HG03060 (cell line): ENCODE data around the gene PPIF.
"Not testable (repeated sequence)": the region's sequence is repeated elsewhere in the genome, so short reads cannot be mapped to it uniquely, and the experiment has no call there.

Experiments used
- ATAC-seq: cut with Tn5 transposase; IDR thresholded peaks from one replicate; pipeline ENCODE4 v1.9.1; 2021; ENCODE audit warnings: low read depth, moderate number of reproducible peaks; ENCODE audit not compliant: unreplicated experiment

PPIF gene

DNA sequence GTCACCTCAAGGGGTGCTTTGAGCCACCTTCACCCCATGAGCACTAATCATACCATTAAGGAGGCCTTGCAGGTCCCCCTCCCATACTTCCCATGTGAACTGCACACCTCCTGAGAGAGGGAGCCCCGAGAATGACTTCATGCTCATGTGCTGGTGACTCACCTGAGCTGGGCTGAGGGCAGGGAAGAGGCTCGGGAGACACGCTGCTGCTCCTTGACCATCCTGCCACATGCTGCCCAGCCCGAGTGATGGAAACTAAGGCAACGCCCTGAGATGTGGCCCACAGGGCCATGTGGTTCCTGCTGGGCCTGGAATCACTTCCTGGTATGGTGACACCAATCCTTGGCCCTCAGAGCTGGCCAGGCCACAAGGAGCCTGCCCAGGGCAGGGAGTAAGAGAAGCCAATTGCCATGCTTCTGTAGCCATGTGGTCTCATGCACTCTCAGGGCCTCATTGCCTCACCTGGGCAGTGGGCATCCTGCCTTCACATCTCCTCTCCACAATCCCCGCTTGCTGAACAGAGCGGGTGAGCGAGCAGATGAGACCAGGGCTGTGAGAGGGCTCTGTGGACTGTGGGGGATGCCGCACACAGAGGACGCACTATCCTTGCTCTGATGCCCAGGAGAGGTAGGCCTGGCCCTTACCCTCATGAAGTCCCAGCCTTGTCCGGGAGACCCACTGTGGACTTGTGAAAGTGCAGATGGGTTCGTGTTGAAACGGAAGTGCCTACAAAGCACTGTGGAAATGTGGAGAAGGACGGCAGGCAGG is 18.3 kb upstream of the PPIF start:
- ATAC-seq, result no peak

DNA sequence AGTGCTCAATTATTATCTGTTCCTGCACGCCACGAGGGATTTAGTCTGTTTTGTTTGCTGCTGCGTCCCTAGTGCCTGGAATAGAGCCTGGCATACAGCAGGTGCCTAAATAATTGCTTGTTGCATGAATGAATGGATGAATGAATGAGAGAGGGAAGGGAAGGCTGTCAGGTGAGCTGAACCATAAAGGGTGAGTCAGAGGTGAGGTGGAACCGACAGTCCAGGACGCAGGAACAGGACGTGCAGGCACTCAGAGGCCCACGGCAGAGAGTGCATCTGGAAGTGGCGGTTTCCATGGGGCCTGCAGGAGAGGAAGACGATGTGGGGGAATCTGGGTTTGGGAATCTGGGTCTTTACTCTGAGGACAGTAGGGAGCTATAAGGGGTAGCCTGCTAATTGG is 17.7 kb upstream of the PPIF start:
- ATAC-seq, result no peak

DNA sequence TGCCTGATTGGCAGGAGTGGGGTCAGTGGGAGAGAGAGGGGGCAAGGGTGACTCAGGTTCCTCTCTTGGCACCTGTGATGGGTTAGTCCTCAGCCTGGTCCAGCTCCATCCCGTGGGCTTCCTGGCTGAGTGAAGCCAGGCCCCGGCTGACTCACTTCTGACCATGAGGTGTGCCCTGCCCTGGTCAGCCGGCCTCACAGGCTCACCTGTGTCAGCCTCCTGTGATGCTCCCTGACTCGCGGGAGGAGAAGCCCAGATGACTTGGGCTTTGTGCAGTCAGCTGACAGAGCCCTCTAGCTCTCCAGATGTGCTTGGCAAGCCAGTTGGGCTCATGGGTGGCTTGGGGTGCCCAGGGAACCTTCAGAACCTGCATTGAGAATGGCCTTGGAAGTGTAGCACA is 16.0 kb upstream of the PPIF start:
- ATAC-seq, result no peak

DNA sequence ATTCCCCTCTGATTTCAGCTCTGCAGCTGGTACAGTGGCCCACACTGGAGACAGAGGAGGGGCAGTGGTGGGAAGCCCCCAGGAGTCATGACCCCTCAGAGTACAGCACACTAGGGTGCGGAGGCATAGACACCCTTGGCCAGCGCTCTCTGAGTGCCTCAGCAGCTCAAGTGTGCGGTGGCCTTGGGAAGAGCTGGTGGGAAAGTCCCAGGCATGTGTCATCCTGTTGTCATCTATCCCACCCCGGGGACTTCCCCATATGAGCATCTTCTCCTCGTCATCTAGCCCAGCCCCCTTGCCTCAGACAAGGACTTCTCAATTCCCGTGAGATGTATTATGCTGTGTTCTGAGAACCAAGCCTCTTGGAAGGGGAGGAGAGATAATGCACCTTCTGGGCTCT is 15.6 kb upstream of the PPIF start:
- ATAC-seq, result peak; percentile 69

DNA sequence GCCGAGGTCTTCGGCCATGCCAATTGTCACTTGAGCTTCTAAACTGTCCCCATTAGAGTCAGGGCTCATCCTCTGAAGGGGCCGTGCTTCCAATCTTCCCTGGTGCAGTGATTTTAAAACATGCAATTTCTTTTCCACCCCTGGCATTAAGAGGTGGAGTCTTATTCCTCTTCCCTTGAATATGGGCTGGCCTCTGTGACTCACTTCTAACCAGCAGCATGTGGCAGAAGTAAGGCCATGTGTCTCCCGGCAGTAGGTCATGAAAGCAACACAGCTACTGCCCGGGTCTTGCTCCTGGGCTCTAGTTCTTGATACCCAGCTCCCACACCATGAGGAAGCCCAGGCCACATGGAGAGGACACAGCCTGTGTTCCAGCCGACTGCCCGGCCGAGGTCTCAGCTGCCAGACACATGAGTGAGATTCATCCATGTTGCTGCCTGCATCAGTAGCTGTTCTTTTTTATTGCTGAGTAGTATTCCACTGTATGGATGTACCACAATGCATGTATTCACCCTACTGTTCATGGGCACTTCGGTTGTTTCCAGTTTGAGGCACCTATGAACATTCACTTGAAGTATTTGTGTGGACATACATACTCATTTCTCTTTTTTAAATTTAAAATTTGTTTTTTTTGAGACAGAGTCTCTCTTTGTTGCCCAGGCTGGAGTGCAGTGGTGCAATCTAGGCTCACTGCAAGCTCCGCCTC is 14.5 kb upstream of the PPIF start:
- ATAC-seq, result not testable (repeated sequence)

DNA sequence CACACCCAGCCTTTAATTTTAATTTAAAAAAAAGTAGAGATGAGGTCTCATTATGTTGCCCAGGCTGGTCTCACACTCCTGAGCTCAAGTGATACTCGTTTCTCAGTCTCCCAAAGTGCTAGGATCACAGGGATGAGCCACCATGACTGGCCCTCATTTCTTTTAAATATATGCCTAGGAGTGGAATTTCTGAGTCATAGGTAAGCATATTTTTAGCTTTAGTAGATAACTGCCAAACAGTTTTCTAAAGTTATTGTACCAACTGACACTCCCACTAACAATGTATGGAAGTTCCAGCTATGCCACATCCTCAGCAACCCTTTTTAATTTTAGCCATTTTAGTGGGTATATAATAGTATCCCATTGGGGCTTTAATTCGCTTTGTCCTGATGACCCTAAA is 13.8 kb upstream of the PPIF start:
- ATAC-seq, result no peak

DNA sequence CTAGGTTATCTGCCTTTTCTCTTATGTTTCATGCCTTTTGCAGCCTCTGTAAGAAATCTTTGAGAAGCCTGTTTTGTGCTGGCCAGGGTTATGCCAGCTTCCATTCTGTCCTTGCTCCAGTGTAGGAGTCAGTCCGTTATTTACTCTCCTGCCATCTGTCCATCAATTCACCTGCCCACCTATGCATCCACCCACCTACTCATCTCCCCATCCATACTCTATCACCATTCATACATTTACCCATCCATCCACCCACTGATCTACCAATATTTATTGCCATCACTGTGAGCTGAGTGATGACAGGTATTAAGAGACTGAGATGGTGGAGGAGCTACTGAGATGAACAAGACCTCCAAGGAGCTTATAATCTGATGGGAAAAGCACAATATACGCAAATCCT is 12.7 kb upstream of the PPIF start:
- ATAC-seq, result no peak

DNA sequence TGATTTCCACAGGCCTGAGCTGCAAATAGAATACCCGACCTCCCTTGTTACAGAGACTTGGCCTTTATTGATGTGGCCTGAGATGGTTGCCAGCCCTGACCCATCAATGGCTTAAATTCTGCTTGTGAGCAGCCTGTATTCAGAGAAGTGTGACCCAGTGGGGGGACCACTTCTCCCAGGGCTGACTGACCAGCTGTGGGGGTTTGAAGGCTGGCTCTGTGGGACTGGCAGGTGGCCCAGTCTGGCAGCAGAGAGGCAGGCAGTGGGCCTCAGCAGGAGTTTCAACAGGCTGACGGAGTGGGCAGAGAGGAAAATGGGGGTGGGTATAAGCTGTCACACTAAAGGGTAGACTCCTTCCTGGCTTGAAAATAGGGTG is 12.2 kb upstream of the PPIF start:
- no peak for ATAC-seq

DNA sequence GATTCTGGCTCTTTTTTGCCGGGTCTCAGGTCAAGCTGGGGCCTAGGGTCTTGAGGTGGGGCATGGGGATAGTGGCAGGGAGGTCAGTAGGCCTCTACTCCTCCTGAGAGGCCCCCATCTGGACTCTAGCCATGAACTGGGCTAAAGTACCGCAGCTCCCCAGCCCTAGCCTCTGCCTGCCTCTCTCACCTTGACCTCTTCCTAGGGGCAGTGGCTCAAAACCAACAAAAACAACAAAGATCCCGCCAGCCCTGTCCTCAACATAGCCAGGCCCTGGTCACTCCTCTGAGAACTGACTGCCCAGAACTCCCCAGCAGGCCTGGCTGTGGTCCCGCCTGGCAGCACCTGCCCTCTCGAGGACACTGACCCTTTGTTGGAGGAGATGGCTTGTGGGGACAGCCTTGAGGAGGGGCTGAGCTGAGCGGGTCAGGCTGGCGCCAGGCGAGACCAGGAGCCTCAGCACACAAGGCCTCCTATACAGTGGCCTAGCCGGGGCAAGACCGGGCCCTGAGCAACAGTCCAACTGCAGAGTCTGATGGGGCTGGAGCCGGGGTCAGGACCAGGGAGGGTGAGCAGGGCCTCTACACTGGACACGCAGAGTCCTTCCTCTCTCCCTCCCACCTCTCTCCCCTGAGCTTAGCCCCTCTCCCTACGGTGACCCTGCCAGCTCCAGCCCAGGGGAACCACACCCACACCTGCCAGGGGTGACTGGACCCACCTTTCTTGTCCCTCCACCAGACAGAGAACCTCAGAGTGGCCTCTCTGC is 11.6 kb upstream of the PPIF start:
- ATAC-seq, result no peak

DNA sequence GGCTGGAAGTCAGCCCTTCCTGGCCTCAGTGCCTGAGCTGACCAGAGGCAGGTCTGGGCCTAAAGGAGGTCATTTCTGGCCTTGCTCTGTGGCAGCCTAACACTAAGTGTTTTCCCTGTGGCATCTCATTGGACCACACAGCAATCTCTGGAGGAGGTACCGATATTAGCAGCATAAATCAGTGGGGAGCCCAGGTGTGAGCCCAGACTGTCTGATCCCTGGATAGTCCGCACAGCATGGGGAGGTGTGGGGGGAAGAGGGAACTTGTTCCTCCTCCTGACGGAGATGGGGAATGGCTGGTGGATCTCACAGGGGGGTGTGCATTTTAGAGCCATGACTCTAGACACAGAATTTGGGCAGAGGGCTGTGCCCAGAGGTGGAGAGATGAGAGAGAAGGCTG is 11.0 kb upstream of the PPIF start:
- no peak for ATAC-seq

DNA sequence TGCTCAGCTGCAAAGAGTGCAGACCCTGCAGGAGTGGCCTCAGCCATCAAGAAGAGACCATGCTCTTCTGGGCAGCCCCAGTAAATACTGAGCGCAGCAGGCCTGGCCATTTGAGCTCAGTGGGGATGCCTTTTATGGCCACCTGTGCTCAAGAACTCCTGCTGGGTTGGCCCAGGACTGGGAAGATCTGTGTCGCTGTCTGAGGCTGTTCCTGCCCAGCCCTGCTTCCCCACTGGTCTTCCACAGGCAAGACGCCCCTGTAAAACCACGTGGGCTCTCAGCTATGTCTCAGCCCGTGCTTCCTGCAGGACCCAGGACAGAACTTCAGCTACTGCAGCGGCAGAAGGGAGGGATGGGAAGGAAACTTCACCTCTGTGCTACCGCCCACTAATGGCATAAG is 10.5 kb upstream of the PPIF start:
- no peak for ATAC-seq

DNA sequence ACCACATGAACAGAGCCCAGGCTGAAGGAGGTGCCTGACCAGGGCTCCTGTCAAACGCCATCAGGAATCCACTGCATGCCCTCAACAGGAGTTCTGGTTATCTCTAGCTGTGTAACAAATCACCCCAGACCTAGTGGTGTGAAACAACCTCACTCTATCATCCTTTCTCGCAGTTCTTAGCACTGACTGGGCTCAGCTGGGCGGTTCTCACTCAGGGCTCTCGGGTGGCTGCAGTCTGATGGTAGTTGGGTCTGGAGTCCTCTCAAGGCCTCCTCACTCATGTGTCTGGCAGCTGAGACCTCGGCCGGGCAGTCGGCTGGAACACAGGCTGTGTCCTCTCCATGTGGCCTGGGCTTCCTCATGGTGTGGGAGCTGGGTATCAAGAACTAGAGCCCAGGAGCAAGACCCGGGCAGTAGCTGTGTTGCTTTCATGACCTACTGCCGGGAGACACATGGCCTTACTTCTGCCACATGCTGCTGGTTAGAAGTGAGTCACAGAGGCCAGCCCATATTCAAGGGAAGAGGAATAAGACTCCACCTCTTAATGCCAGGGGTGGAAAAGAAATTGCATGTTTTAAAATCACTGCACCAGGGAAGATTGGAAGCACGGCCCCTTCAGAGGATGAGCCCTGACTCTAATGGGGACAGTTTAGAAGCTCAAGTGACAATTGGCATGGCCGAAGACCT is 9.3 kb upstream of the PPIF start:
- ATAC-seq, result not testable (repeated sequence)

DNA sequence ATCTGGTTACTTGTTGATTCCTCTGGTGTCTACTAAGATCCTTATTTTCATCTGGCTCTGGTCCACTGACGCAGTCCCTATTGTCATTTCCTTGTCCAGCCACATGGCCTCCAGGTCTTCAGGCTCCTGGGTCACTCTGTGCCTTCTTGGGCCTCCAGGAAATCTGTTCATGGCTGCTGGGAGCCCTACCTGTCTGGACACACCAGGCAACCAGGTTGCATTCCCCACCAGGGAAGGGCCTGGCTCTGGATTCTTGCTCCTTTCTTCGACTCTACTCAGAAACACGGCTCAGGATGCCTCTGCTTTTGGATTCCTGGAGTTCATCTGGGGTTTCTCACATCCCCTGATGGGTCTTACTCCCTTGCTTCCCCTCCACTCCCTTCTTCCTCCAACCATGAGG is 8.0 kb upstream of the PPIF start:
- no peak for ATAC-seq

DNA sequence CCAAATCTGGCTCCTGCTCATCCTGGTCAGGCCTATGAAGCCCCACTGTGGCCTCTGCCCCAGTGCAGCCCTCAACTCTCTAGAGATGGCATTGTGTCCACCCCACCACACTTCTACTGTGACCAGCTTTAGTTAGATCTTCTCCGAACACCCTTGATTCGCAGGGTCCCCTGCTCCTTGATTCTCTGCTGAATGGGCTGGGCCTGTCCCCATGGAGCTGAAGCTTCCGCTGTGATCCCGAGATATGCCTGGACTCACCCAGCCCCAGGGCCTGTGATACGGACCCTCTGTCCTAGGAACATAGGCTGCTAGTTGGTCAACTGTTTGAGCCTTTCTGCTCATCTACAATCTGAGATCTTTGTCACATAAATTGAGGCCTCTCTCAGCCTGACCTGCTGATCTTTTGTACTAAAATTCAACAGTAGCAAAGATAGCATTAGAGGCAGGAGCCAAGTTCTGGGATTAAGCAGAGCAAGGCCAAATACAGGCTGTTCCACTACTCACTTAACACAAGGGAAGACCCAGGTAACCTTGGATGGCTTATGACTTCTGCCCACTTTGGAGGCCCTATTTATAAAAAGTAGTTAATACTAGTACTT is 6.5 kb upstream of the PPIF start:
- ATAC-seq, result no peak

DNA sequence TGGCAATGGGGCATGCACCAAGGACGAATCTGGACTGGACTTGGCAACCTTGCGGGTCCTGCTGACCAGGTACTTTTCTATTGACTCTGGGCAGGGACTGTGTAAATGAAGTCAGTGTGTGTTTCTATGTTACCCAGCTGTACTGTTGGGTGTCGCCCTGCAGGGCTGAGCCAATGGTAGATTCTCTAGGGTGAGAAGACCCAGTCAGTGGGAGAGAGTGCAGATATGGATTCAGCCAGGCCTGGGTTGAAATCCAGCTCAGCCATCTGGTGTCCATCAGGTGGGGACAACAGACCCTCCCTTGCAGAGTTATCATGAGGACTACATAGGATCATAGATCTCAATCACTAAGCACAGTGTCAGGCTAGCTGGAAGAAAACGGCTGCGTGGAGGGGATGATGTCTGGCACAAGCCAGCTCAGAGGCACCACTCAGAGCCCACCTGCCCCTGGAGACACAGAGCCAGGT is 4.9 kb upstream of the PPIF start:
- ATAC-seq, result no peak

DNA sequence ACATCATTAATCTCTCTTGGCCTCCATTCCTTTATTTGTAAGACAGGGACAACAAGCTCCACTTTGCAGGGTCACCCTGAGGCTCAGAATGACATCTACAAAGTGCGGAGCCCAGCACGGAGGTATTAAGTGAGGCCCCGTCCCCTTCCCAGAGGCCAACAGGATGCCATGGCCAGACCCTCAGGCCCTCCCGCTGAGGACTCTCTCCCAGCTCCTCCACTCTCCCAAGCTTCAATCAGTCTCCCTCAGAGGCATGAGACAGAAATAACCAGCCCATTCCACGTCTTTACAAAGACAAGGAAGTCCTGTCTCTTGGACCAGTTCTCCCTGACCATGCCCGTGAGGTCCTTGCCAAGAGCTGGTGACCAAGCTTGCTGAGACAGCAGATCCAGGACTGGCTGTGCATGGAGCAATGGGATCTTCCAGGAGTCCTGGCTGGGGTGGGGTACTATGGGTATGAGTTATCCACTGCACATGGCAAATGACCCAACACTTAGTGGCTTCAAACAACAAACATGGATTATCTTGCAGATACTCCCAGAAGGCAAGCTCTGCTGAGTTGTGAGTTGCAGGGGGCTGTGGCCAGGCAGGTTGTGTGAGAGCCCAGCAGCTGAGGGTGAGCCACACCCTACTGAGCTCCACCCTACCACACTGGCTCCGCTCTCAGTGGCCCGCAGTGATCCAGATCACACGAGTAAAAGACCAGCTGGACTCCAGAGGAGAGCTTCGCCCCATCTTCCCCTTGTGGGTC is 4.3 kb upstream of the PPIF start:
- no peak for ATAC-seq

DNA sequence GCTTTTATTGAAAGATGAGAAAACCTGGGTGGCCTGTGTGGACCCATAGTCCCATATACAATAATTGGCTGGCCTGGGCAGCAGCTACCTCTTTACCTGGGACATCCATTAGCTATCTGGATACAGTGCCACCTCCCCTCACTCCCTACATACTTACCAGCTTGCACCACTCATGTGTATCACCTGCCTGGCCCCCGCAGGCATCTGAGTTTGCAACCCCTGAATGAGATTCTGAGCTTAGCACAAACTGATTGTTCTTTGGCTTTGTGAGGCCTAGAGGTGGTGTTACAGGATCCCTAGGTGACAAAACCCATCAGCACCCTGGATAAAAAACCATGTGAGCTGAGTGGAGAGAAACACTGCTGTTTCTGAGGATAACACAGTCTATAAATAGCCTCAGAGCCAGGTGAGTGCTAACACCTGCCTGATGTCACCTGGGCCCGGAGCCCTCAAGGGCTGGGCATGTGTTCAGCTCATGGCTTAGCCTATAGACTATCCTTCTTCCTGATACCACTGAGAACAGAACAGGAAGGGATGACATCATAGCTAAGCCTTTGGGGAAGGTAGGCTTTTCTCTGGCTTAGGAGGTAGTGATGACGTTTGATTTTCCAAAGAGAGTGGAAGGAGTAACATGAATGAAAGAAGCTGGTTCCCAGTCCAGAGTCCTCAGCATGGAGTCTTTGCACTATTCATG is 2.6 kb upstream of the PPIF start:
- ATAC-seq, result no peak

DNA sequence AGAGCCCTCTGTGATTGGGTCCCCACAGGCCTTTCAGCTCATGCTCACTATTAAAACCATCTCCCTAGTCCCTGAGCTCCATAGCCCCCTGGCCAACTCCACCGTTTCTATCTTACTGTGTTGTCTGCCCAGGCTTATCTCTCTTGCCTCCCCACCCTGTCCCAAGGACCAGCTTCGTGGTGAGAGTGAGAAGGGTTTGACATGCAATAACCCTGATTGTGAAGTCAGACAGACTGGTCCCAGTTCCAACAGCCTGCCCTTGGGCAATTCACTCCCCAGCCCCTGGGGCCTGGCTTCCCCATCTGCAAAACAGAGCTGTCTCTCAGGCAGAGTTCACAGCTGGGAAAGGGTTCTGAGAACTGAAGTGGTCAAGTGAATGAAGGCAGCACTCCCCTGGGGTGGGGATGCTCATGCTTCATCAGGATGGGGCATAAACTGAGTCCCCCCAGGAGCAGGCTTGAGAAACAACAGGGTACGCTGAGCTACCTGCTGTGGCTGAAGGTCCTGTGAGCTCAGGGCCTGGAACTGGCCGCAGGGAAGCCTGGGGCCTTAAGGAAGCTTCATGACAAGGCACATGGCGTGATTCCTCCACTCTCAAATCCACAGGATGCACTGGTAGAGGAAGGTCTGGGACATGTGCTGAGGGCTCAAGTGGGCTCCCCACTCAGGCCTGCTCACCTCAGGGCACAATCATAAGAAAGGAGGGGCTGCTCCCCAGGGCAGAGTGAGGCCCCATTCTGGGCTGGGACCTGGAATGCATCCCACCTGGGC is 1.8 kb upstream of the PPIF start:
- no peak for ATAC-seq

DNA sequence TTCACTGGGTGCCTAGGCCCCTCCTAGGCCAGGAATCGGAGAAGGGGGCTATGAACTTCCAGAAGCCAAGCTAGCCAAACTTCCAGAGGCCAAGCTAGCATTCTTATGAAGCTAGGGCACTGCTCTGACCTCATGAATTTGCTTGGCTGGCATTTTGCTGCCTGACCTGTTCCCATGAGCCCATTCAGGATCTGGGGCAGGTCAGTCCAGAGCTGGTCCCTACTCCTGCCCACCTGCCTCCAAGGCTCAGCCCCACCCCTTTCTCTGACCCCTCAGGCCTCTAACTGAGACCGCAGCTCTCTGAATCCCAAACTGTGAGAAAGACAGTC is 1.3 kb upstream of the PPIF start:
- no peak for ATAC-seq
